HG03159 (cell line): ENCODE results near the gene KRT86.

Source experiments
- ATAC-seq: cut with Tn5 transposase; IDR thresholded peaks from one replicate; pipeline ENCODE4 v1.9.1; 2021; ENCODE audit warnings: mild to moderate bottlenecking, moderate library complexity; ENCODE audit not compliant: unreplicated experiment

KRT86 gene

DNA sequence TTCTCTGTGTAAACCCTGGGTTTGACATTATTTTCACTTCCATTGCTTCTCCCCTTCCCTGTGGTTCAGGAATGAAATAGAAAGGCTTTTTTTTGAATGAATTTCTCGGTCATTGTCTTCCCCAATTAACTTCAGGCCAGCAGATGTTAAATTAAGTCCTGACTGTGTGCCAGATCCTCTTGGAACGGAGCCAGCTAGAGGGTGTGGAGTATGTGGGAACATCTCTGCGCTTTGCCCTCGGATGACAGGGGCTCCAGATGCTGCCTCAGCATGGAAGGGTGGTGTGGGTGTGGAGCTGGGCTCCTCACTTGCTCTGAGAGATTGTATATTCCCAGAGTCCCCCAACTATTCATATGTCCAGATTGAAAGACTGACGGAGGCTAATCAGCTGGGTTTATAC is 79.8 kb downstream of the KRT86 start:
- ATAC-seq: no peak

DNA sequence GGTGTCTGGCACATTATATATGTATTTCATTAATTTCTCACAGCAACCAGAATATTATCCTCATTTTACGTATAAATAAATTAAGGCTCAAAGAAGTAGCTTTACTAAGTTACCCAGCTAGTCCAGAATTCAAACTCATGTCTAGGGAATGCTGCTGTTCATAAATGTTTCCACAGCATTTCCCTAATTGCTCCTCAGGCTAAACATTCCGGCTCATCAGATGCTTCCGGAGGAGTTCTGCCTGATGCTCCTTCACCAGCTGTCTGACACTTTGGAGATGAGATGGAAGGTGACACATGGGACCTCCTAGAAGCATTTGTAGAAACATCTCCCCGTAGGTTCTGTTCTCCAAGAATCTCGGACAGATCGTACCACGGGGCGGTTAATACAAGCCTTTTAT is 80.7 kb downstream of the KRT86 start:
- no peak for ATAC-seq

DNA sequence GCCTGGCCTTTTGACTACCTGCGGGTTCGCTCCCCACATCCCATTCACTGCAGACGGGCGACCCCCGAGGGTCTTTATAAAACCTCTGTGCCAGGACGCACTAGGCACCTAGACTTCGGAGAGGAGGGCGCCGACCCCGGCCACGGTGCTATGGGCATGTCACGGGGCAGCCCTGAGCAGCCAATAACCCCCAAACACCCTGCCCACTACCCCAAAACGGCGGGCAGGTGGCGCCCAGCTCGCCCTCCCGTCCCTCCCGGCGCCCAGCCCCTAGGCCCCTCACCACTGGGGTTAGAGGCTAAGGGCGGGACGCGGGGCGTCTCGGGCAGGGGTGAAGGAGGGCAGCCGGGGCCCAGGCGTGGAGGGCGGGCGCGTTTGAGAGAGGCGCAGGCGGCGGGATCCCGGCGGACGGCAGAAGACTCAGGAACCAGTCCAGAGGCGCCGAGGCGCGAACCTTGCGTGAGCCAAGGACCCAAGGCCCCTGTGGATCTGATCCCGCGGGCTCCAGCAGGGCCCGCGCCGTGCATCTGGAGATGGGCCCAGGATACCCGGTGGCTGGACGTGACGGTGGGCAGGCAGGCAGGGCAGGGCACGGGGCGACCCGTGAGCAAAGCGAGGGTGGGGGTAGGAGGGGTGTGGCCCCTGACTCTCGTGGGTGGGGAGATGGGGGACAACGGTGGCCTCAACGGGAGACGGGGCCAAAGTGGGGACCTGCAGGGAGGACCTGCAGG is 81.8 kb downstream of the KRT86 start:
- ATAC-seq: no peak

DNA sequence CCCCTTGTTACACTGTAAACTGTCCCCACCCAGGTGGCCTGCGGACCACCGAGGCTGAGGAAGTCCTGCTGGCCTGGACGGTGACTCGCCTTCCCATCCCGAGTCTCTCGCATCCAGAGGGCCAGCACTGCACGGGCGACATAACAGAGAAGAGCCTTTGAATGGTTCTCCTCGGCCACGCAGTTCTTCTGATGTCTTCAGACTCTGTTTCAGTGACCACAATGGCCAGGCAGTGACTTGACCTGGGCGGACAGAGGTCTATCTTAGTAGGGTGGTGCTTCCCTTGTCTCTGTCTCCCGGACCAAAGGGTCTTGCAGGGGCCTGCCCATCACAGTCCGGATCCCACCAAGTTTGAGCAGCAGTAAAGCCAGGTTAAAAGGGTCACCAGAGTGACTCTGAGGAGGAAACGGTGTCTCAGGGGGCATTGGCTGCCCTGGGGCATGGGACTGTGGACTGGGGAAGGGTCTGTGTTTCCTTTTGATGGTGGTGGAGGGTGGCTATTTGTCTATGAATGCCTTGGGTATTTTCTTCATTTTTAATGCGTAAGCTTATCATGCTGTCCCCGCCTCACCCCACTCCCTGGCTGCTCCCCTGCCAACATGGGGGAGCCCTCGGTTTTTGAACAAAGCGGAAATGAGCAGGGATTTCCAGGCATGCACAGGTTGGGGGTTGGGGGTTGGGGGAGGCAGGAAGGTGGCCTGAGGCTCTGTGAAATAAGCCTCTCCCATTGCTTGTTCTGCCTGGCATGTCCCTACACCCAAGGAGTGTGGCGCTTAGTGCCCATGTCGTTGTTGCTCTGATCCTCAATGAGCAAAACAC is 82.5 kb downstream of the KRT86 start:
- ATAC-seq: no peak
